ENCODE results near the gene ATG16L2. TPM values are rescaled to one million over a fixed set of nuclear protein-coding genes. Genes with fewer than 3 reads are reported as not detected.

The ATG16L2 gene
- total RNA-seq, 4 donors from 2014 or later, result 26.9 to 60.0 (median 36.6) TPM

- Histone ChIP-seq H3K4me1 (peaks cover 0 to 61% (median 16%) of the 10 kb centered on the region in 4 donors), H3K4me3 (no peak overlapping the region), H3K9me3 (no peaks in the 10 kb centered on the region), H3K27me3 (no peaks in the 10 kb centered on the region), H3K27ac (peak overlapping the region in 3 of 4 donors; percentile 57 to 82 (median 82)), H3K36me3 (peaks cover 0 to 33% (median 0%) of the 10 kb centered on the region in 3 donors)
- TF ChIP-seq POLR2A (IDR thresholded peaks at IDR 0.05) (no peak), EP300 (IDR thresholded peaks at IDR 0.05) (no peak), CTCF (IDR thresholded peaks at IDR 0.05) (peak in 1 of 5 experiments; percentile 3)
- DNase-seq (ENCODE audit: low spot score in 2 of 2), result peak in 1 of 2 donors; percentile 78
- 34 to 41% methylated on average over 8 of the region's 8 CpGs for WGBS, 2 donors
Measured at GRCh38 chr11:72833811-72834493, 19.7 kb downstream of the ATG16L2 start.

- TF ChIP-seq POLR2A (IDR thresholded peaks at IDR 0.05), result no peak
- TF ChIP-seq EP300 (IDR thresholded peaks at IDR 0.05), result peak in 1 of 2 donors; percentile 33
- 71 to 80% methylated on average over 5 of the region's 5 CpGs for WGBS, 2 donors
- Histone ChIP-seq H3K27me3 (no peaks in the 10 kb centered on the region), H3K4me1 (peaks cover 0 to 61% (median 16%) of the 10 kb centered on the region in 4 donors), H3K9me3 (no peaks in the 10 kb centered on the region), H3K4me3 (no peak overlapping the region), H3K27ac (peak overlapping the region; percentile 41 to 82 (median 70)), H3K36me3 (peaks cover 0 to 32% (median 0%) of the 10 kb centered on the region in 3 donors)
- DNase-seq (ENCODE audit: low spot score in 2 of 2), result no peak
Measured at GRCh38 chr11:72834905-72835304, 20.7 kb downstream of the ATG16L2 start.

GRCh38 chr11:72836111-72836510 is 21.9 kb downstream of the ATG16L2 start:
- H3K4me1 ChIP-seq, result peaks cover 0 to 60% (median 16%) of the 10 kb centered on the region in 4 donors
- DNase-seq (ENCODE audit: low spot score in 2 of 2), result no peak
- peaks cover 0 to 27% (median 0%) of the 10 kb centered on the region in 3 donors for H3K36me3 ChIP-seq
- H3K9me3 ChIP-seq, result no peaks in the 10 kb centered on the region
- no peaks in the 10 kb centered on the region for H3K27me3 ChIP-seq
- peak overlapping the region; percentile 45 to 82 (median 70) for H3K27ac ChIP-seq
- TF ChIP-seq EP300 (IDR thresholded peaks at IDR 0.05) (peak in 1 of 2 donors; percentile 7), POLR2A (IDR thresholded peaks at IDR 0.05) (no peak)
- H3K4me3 ChIP-seq, result no peak overlapping the region
- 28 to 44% methylated on average over 4 of the region's 4 CpGs for WGBS, 2 donors

- Histone ChIP-seq H3K9me3 (no peaks in the 10 kb centered on the region), H3K36me3 (peaks cover 0 to 48% (median under 1%) of the 10 kb centered on the region in 3 donors), H3K27me3 (no peaks in the 10 kb centered on the region), H3K4me1 (peaks cover 0 to 48% (median 9%) of the 10 kb centered on the region in 4 donors), H3K27ac (peak overlapping the region in 1 of 4 donors; percentile 22), H3K4me3 (no peak overlapping the region)
- no peak for DNase-seq (ENCODE audit: low spot score in 2 of 2)
- TF ChIP-seq EP300 (IDR thresholded peaks at IDR 0.05), result no peak
- TF ChIP-seq POLR2A (IDR thresholded peaks at IDR 0.05), result no peak
- no peak for TF ChIP-seq CTCF (IDR thresholded peaks at IDR 0.05)
- 85 to 88% methylated on average over 4 of the region's 4 CpGs for WGBS, 2 donors
Measured at GRCh38 chr11:72838691-72839305, 24.6 kb downstream of the ATG16L2 start.

GRCh38 chr11:72840780-72841179 is 26.6 kb downstream of the ATG16L2 start:
- no peak overlapping the region for H3K27ac ChIP-seq
- peaks cover 0 to 48% (median 5%) of the 10 kb centered on the region in 3 donors for H3K36me3 ChIP-seq
- peak in 1 of 2 donors; percentile 16 for TF ChIP-seq EP300 (IDR thresholded peaks at IDR 0.05)
- no peak for TF ChIP-seq POLR2A (IDR thresholded peaks at IDR 0.05)
- H3K27me3 ChIP-seq, result no peaks in the 10 kb centered on the region
- WGBS, 2 donors, result 88 to 89% methylated on average over 4 of the region's 4 CpGs
- no peaks in the 10 kb centered on the region for H3K9me3 ChIP-seq
- no peak overlapping the region for H3K4me3 ChIP-seq
- DNase-seq (ENCODE audit: low spot score in 2 of 2), result no peak
- peaks cover 0 to 42% (median 4%) of the 10 kb centered on the region in 4 donors for H3K4me1 ChIP-seq

GRCh38 chr11:72841397-72841796 is 27.2 kb downstream of the ATG16L2 start:
- H3K36me3 ChIP-seq, result peaks cover 0 to 48% (median 5%) of the 10 kb centered on the region in 3 donors
- TF ChIP-seq POLR2A (IDR thresholded peaks at IDR 0.05), result no peak
- no peak for TF ChIP-seq CTCF (IDR thresholded peaks at IDR 0.05)
- TF ChIP-seq EP300 (IDR thresholded peaks at IDR 0.05), result no peak
- no peaks in the 10 kb centered on the region for H3K27me3 ChIP-seq
- WGBS, 2 donors, result 92 to 94% methylated on average over 7 of the region's 7 CpGs
- H3K9me3 ChIP-seq, result no peaks in the 10 kb centered on the region
- H3K4me3 ChIP-seq, result no peak overlapping the region
- H3K4me1 ChIP-seq, result peaks cover 0 to 36% (median 4%) of the 10 kb centered on the region in 4 donors
- no peak overlapping the region for H3K27ac ChIP-seq
- no peak for DNase-seq (ENCODE audit: low spot score in 2 of 2)

Data from tibial nerve (tissue), 4 donors.